Kidney epithelial cell (primary cell): ENCODE measurements around the gene CST5. TPM values are rescaled to one million over a fixed set of nuclear protein-coding genes. Genes with fewer than 3 reads are reported as not detected.

Experiments
- DNase-seq: peaks from one replicate; pipeline ENCODE4 v3.0.0-alpha.2; 2010; ENCODE audit warnings: low read depth
- H3K27me3 ChIP-seq: 2 replicates; pipeline ENCODE4 v1.6.0; 2011; ENCODE audit warnings: low read length; ENCODE audit not compliant: control insufficient read depth, insufficient read depth
- H3K36me3 ChIP-seq: 2 replicates; pipeline ENCODE4 v1.5.1; 2011; ENCODE audit warnings: low read length; ENCODE audit not compliant: control insufficient read depth, insufficient read depth
- H3K4me3 ChIP-seq: 2 replicates; pipeline ENCODE4 v1.5.1; 2011; ENCODE audit warnings: low read depth, mild to moderate bottlenecking, control low read depth, low read length
- total RNA-seq: library from RNA; depleted of rRNA; stranded (reverse); fragments of >200 nt; gene quantifications from 2 replicates; pipeline ENCODE4 v1.2.3, GENCODE V29; 2015
- TF ChIP-seq, protein P1 (sequence below): IDR thresholded peaks from 2 replicates; pipeline ENCODE4 v1.5.1; 2011; ENCODE audit warnings: mild to moderate bottlenecking, moderate library complexity, low read length, control low read depth, inconsistent platforms; ENCODE audit not compliant: insufficient read depth, poor library complexity, severe bottlenecking

CST5 gene
- total RNA-seq, 1 donor from 2014 or later, result 2.6 TPM

DNA sequence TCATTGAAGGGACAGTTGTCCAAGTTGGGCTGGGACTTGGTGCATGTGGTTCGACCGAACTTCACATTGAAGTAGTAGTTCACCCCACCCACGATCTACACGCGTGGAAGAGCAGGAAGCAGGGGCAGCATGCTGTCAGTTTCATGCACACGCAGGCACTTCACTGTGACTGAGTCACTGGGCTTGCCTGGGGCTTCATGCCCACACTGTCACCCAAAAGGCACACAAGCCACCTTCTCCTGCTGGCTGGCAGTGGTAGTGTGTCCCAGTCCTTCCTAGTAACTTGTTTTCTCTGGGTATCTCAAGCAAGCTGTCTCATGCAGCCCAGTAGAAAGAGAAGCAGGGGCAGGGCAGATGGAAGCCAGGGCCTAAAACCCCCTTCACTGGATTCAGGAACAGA is 2.0 kb downstream of the CST5 start:
- H3K4me3 ChIP-seq, result no peak overlapping the region
- no peaks in the 10 kb centered on the region for H3K27me3 ChIP-seq
- H3K36me3 ChIP-seq, result no peaks in the 10 kb centered on the region
- no peak for DNase-seq
- TF ChIP-seq, protein P1, sequence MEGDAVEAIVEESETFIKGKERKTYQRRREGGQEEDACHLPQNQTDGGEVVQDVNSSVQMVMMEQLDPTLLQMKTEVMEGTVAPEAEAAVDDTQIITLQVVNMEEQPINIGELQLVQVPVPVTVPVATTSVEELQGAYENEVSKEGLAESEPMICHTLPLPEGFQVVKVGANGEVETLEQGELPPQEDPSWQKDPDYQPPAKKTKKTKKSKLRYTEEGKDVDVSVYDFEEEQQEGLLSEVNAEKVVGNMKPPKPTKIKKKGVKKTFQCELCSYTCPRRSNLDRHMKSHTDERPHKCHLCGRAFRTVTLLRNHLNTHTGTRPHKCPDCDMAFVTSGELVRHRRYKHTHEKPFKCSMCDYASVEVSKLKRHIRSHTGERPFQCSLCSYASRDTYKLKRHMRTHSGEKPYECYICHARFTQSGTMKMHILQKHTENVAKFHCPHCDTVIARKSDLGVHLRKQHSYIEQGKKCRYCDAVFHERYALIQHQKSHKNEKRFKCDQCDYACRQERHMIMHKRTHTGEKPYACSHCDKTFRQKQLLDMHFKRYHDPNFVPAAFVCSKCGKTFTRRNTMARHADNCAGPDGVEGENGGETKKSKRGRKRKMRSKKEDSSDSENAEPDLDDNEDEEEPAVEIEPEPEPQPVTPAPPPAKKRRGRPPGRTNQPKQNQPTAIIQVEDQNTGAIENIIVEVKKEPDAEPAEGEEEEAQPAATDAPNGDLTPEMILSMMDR, result no peak

DNA sequence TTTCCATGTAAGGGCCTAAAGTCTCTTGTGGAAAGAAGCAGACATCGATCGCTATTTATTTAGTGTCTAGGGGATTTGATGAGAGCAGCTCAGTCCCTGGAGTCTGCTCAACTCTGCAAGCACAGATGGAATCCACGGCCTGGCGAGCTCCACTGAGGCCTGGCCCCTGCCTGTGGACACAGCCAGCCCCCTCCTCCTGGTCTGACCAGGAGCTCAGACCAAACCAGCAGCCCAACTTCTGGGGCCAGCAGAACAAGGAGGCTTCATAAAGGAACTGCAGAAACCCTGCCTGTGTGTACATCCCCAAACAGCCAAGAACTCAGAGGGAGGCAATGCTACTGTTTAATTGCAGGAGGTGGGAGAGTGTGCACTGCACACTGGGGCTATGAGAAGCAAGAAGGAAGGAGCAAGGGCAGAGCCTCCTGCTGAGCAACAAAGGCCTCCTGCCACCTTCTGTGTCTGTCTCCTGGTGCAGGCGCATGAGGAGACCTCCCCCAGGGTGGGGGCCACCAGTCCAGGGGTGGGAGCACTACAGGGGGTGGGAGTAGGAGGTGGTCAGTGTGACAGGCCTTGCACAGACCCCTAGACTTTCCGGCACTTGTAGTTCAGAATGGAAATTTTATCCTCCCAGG is 3.8 kb downstream of the CST5 start:
- H3K27me3 ChIP-seq, result no peaks in the 10 kb centered on the region
- no peak for DNase-seq
- TF ChIP-seq, protein P1, result no peak
- no peak overlapping the region for H3K4me3 ChIP-seq
- H3K36me3 ChIP-seq, result no peaks in the 10 kb centered on the region

DNA sequence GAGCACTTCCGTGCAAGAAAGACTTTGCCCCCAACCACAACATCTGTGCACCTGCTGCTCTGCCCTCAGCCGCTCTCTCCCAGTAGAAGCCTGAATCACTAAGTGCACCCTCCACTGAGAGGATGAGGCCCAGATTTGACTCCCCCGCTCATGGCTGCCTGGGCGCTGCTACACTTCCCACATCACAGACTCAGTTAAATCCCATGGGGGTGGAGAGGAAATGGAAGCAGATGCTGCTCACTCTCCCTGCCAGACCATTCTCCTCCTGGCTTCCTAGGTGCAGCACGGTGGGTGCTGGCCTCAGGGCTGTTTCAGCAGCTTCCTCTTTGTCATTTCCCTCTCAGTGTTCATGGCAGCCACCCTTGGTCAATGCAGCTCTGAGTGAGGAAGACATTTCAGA is 4.8 kb downstream of the CST5 start:
- DNase-seq, result no peak
- Histone ChIP-seq H3K36me3 (no peaks in the 10 kb centered on the region), H3K4me3 (no peak overlapping the region), H3K27me3 (no peaks in the 10 kb centered on the region)
- TF ChIP-seq, protein P1, result no peak

DNA sequence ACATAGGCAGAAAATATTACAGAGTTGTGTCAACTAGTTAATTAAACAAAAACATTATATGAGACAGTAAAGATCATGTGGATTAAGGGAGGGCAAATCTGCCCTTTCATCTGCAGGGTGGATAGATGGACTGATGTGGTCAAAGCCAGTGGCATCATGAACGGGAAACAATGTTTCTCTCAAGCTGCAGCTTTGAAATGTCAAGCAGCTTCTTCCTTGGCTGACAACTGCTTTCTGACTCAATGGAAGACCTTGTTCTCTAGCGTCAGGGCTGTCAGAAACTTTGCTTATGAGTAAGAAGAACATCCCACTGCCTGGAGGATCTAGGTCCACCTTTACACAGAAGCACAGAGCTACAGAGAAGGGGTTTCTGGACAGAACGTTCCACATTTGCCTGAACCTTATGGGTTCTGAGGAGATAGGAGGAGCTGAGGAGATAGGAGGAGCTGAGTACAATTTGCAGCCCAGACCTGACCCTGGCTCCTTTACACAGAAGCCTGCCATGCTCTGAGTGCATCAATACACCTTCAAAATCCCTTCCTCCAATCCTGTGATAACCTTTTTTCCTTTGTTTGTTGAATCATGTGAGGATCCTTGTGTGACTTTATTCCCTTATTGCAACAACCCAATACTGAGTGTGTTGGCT is 6.1 kb downstream of the CST5 start:
- no peak for DNase-seq
- Histone ChIP-seq H3K36me3 (no peaks in the 10 kb centered on the region), H3K4me3 (no peak overlapping the region), H3K27me3 (no peaks in the 10 kb centered on the region)
- TF ChIP-seq, protein P1, result no peak

DNA sequence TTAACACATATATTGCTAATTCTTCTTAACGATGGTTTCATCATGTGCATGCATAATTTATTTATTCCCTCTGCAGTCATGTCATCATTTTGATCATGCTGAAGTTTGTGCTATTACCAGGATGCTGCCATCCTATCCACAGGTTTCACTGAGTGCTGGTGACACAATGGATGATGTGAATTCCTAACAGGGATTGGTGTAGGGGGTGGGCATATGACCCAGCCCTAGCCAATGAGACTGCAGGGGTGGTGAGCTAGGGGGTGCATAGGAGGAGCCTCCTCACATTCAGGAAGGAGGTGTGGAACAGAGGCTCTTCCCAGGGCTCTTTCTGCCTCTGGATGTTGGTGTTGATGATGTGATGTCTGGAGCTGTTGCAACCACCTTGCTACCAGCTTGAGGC is 7.5 kb downstream of the CST5 start:
- H3K27me3 ChIP-seq, result no peaks in the 10 kb centered on the region
- no peaks in the 10 kb centered on the region for H3K36me3 ChIP-seq
- H3K4me3 ChIP-seq, result no peak overlapping the region
- no peak for DNase-seq
- TF ChIP-seq, protein P1, result no peak

DNA sequence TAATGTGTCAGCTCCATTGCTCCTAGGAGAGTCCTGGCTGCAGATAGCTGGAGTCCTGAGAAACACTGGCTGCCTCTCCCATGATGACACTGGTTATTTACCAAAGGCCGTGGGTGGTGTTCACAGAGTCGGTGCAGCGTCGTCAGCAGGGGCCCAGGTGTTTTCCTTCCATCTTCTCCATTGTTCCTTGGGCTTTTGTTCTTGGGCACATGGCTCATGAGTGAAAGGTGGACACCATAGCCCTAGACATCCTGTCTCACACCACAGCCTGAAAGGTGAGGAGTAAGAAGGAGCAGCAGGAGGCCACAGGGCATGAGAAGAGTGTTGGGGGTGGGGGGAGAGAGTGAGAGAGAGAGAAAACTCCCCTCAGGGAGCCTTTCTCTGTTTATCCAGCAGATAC is 9.1 kb downstream of the CST5 start:
- H3K4me3 ChIP-seq, result no peak overlapping the region
- TF ChIP-seq, protein P1, result no peak
- no peaks in the 10 kb centered on the region for H3K27me3 ChIP-seq
- H3K36me3 ChIP-seq, result no peaks in the 10 kb centered on the region
- DNase-seq, result no peak
